H1 (cell line): ENCODE measurements around the gene PCDHGB3. TPM values are rescaled to one million over a fixed set of nuclear protein-coding genes. Genes with fewer than 3 reads are reported as not detected.
"Not testable (repeated sequence)": the region's sequence is repeated elsewhere in the genome, so short reads cannot be mapped to it uniquely, and the experiment has no call there.

Experiments
- CTCF ChIA-PET: fragments of 300-600 bp; sonication (Branson Sonifier 250); formaldehyde crosslinking; loops from one replicate; lab custom pipeline; 2021; ENCODE audit not compliant: partially characterized antibody; lab: Charles Lee
- POLR2A ChIA-PET: fragments of 300-600 bp; sonication (Branson Sonifier 250); formaldehyde crosslinking; loops from one replicate; lab custom pipeline; 2021; ENCODE audit warnings: inconsistent platforms; ENCODE audit not compliant: partially characterized antibody; lab: Charles Lee
- DNase-seq, 2 experiments: peaks; one replicate each; pipeline versions ENCODE4 v3.0.0 to v3.0.0-alpha.2; 2010 to 2022; ENCODE audit warnings: low spot score in 2 of 2, low read depth in 1 of 2, mixed read lengths in 1 of 2
- FAIRE-seq: peaks from 2 replicates; lab custom pipeline; 2011; peaks lifted over from hg19 to GRCh38; lab: Jason Lieb, UNC
- H2AFZ ChIP-seq: 2 replicates; pipeline ENCODE4 v1.8.1; 2012; ENCODE audit warnings: low read length, inconsistent platforms
- H2AK5ac ChIP-seq: 2 replicates; pipeline ENCODE4 v1.6.1; 2013; ENCODE audit warnings: low read depth, low read length
- H2BK120ac ChIP-seq: replicated peaks from 2 replicates; pipeline ENCODE3; 2013; ENCODE audit warnings: low read depth, low read length, inconsistent platforms
- H2BK12ac ChIP-seq: 2 replicates; pipeline ENCODE4 v1.6.1; 2013; ENCODE audit warnings: low read depth, low read length
- H2BK15ac ChIP-seq: 2 replicates; pipeline ENCODE4 v1.6.1; 2013; ENCODE audit warnings: low read length
- H2BK20ac ChIP-seq: 2 replicates; pipeline ENCODE4 v1.6.1; 2013; ENCODE audit warnings: low read length
- H2BK5ac ChIP-seq: 2 replicates; pipeline ENCODE4 v1.6.1; 2013; ENCODE audit warnings: low read depth, low read length
- H3K14ac ChIP-seq: 2 replicates; pipeline ENCODE4 v1.6.1; 2013; ENCODE audit warnings: inconsistent platforms; ENCODE audit not compliant: insufficient read length
- H3K18ac ChIP-seq: 2 replicates; pipeline ENCODE4 v1.6.1; 2013; ENCODE audit warnings: low read length; ENCODE audit errors: extremely low read depth
- H3K23ac ChIP-seq: 2 replicates; pipeline ENCODE4 v1.6.1; 2013; ENCODE audit warnings: inconsistent platforms; ENCODE audit not compliant: insufficient read length
- H3K23me2 ChIP-seq: 2 replicates; pipeline ENCODE4 v1.6.1; 2013; ENCODE audit warnings: low read depth, low read length
- H3K27ac ChIP-seq: 2 replicates; pipeline ENCODE4 v1.6.1; 2011; ENCODE audit warnings: low read depth, low read length, inconsistent platforms
- H3K27me3 ChIP-seq, 4 experiments: replicated peaks in 1 of 4; 1 replicate in 1 of 4; 2 replicates in 3 of 4; pipeline versions ENCODE4 v1.6.1 to v1.8.1; 2011 to 2013; ENCODE audit warnings: low read length in 3 of 4, mild to moderate bottlenecking in 3 of 4, inconsistent platforms in 2 of 4, mixed read lengths in 2 of 4, moderate library complexity in 1 of 4; ENCODE audit not compliant: control insufficient read depth in 3 of 4, insufficient read depth in 3 of 4; ENCODE audit errors: extremely low read depth in 1 of 4
- H3K36me3 ChIP-seq, 4 experiments: 2 replicates each; pipeline versions ENCODE4 v1.6.1 to v1.8.1; 2011 to 2013; ENCODE audit warnings: mild to moderate bottlenecking in 4 of 4, low read length in 3 of 4, moderate library complexity in 2 of 4, control low read depth in 1 of 4, inconsistent platforms in 1 of 4; ENCODE audit not compliant: insufficient read depth in 4 of 4, control insufficient read depth in 2 of 4
- H3K4ac ChIP-seq: replicated peaks from 2 replicates; pipeline ENCODE3; 2013; ENCODE audit warnings: low read length, low read depth, mixed read lengths, inconsistent platforms; ENCODE audit not compliant: insufficient read length
- H3K4me1 ChIP-seq, 4 experiments: replicated peaks in 1 of 4; 1 replicate in 1 of 4; 2 replicates in 3 of 4; pipeline versions ENCODE4 v1.6.1 to v1.8.1; 2011 to 2013; ENCODE audit warnings: low read length in 3 of 4, inconsistent platforms in 2 of 4, mixed read lengths in 1 of 4; ENCODE audit not compliant: insufficient read depth in 4 of 4, control insufficient read depth in 3 of 4
- H3K4me2 ChIP-seq, 2 experiments: 2 replicates each; pipeline versions ENCODE4 v1.6.1 to v1.8.1; 2011 to 2013; ENCODE audit warnings: low read depth in 2 of 2, low read length in 2 of 2, control low read depth in 1 of 2, inconsistent platforms in 1 of 2, mild to moderate bottlenecking in 1 of 2; ENCODE audit not compliant: insufficient read depth in 1 of 2
- H3K4me3 ChIP-seq, 4 experiments: fragments of 200-600, 300-600 bp in 1 of 4; sonication (generic), shearing (Covaris generic), sonication (Bioruptor Twin) in 1 of 4; 2 replicates each; pipeline versions ENCODE4 v1.5.1 to v1.8.1; 2011 to 2016; ENCODE audit warnings: low read length in 4 of 4, low read depth in 3 of 4, control low read depth in 2 of 4, inconsistent platforms in 2 of 4, mild to moderate bottlenecking in 2 of 4, mixed read lengths in 1 of 4, moderate library complexity in 1 of 4; ENCODE audit not compliant: insufficient read depth in 2 of 4; ENCODE audit errors: extremely low read depth in 1 of 4
- H3K56ac ChIP-seq: replicated peaks from 2 replicates; pipeline ENCODE3; 2013; ENCODE audit warnings: low read depth, mild to moderate bottlenecking, mixed read lengths, low read length, inconsistent platforms; ENCODE audit not compliant: insufficient read length
- H3K79me1 ChIP-seq: 2 replicates; pipeline ENCODE4 v1.6.1; 2013; ENCODE audit warnings: low read depth, low read length, control low read depth
- H3K79me2 ChIP-seq, 2 experiments: 2 replicates each; pipeline versions ENCODE4 v1.6.1 to v1.8.1; 2012 to 2013; ENCODE audit warnings: low read length in 2 of 2, mild to moderate bottlenecking in 2 of 2, inconsistent platforms in 1 of 2; ENCODE audit not compliant: insufficient read depth in 2 of 2, control insufficient read depth in 1 of 2
- H3K9ac ChIP-seq, 4 experiments: replicated peaks in 1 of 4; 1 replicate in 1 of 4; 2 replicates in 3 of 4; pipeline versions ENCODE4 v1.6.1 to v1.8.1; 2011 to 2013; ENCODE audit warnings: low read depth in 3 of 4, low read length in 3 of 4, control low read depth in 2 of 4, mild to moderate bottlenecking in 2 of 4, moderate library complexity in 2 of 4, inconsistent platforms in 1 of 4; ENCODE audit errors: extremely low read depth in 1 of 4
- H3K9me3 ChIP-seq, 2 experiments: 2 replicates each; pipeline versions ENCODE4 v1.6.1 to v1.8.1; 2012 to 2013; ENCODE audit warnings: mild to moderate bottlenecking in 2 of 2, moderate library complexity in 2 of 2, control low read depth in 1 of 2, inconsistent platforms in 1 of 2, low read depth in 1 of 2, low read length in 1 of 2, mixed read lengths in 1 of 2; ENCODE audit not compliant: insufficient read depth in 2 of 2
- H4K20me1 ChIP-seq, 2 experiments: replicated peaks in 1 of 2; 2 replicates each; pipeline versions ENCODE3 to v1.8.1; 2011 to 2013; ENCODE audit warnings: inconsistent platforms in 2 of 2, low read length in 2 of 2, mild to moderate bottlenecking in 1 of 2; ENCODE audit not compliant: insufficient read depth in 2 of 2, control insufficient read depth in 1 of 2
- H4K5ac ChIP-seq: 2 replicates; pipeline ENCODE4 v1.6.1; 2013; ENCODE audit warnings: low read length, low read depth, mixed read lengths, inconsistent platforms; ENCODE audit not compliant: insufficient read length
- H4K8ac ChIP-seq: 2 replicates; pipeline ENCODE4 v1.8.0; 2013; ENCODE audit warnings: mild to moderate bottlenecking, moderate library complexity, low read length, inconsistent platforms; ENCODE audit not compliant: insufficient read depth; ENCODE audit errors: extremely low read depth
- H4K91ac ChIP-seq: replicated peaks from 2 replicates; pipeline ENCODE3; 2013; ENCODE audit warnings: low read length, mixed read lengths, inconsistent platforms; ENCODE audit not compliant: insufficient read length
- whole genome bisulfite sequencing, 2 experiments: shearing (Covaris generic) in 1 of 2; methylation state at CpG; one replicate each; pipeline versions ENCODE4 v1.1.6 to v1.1.7; 2013 to 2015; ENCODE audit warnings: low lambda C conversion rate in 2 of 2, mixed read lengths in 2 of 2, inconsistent platforms in 1 of 2, low coverage in 1 of 2, missing lambda C conversion rate in 1 of 2; ENCODE audit not compliant: insufficient replicate concordance in 2 of 2, insufficient coverage in 1 of 2, insufficient read length in 1 of 2; ENCODE audit errors: extremely low coverage in 1 of 2, missing lambda C conversion rate in 1 of 2; 5-methylcytosine and 5-hydroxymethylcytosine counted together
- polyA plus RNA-seq, 7 experiments: library from polyadenylated mRNA; depleted of rRNA in 3 of 7; stranded (reverse) in 5 of 7; unstranded in 2 of 7; fragments of >200 nt in 5 of 7; fragments of 200-250 nt in 2 of 7; gene quantifications; 1 replicate in 5 of 7; 2 replicates in 1 of 7; 4 replicates in 1 of 7; pipeline versions ENCODE4 v1.2.1 to v1.2.3, GENCODE V29; 2011 to 2013; ENCODE audit warnings: missing spikeins in 2 of 7, mixed read lengths in 2 of 7
- total RNA-seq: library from RNA; stranded (reverse); fragmentation: NEBNext Ultra II Directional; extraction: Animal tissue kit (Norgen Biotek cat#: 25700); gene quantifications from 2 replicates; pipeline ENCODE4 v1.2.1, GENCODE V29; 2021

Gene PCDHGB3
- total and polyA plus RNA-seq, 2 of the 8 experiments (the other 6 are each of a cell fraction or from before 2014, with no cell fraction given): 1.6 to 1.9 TPM

DNA sequence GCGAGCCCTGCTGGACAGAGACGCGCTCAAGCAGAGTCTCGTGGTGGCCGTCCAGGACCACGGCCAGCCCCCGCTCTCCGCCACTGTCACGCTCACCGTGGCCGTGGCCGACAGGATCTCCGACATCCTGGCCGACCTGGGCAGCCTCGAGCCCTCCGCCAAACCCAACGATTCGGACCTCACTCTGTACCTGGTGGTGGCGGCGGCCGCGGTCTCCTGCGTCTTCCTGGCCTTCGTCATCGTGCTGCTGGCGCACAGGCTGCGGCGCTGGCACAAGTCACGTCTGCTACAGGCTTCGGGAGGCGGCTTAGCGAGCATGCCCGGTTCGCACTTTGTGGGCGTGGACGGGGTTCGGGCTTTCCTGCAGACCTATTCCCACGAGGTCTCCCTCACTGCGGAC is 37.5 kb upstream of the PCDHGB3 start:
- H3K23ac ChIP-seq, H3K23me2 ChIP-seq, H3K4me2 ChIP-seq, H4K20me1 ChIP-seq, H3K79me1 ChIP-seq, H3K56ac ChIP-seq, H2BK20ac ChIP-seq, H3K18ac ChIP-seq, H4K5ac ChIP-seq, H4K91ac ChIP-seq, H2BK5ac ChIP-seq, H4K8ac ChIP-seq, H2BK15ac ChIP-seq, H2AFZ ChIP-seq, H3K27ac ChIP-seq, H3K4me1 ChIP-seq, H3K9ac ChIP-seq, H3K79me2 ChIP-seq, H3K4me3 ChIP-seq, H3K4ac ChIP-seq, H2BK120ac ChIP-seq, H2BK12ac ChIP-seq, DNase-seq, POLR2A ChIA-PET, H2AK5ac ChIP-seq, H3K14ac ChIP-seq, H3K27me3 ChIP-seq, FAIRE-seq, H3K36me3 ChIP-seq: not testable (repeated sequence)
- CTCF ChIA-PET: interaction anchor here (1.1 to 4.6 kb wide), 3 partner anchors 11 to 18 kb away, joined by 5 to 25 read pairs (median 21); partner anchors contain the start of genes PCDHGA3, PCDHGB1 and TAF7
- 95% methylated on average over 24 of the region's 39 CpGs; no CpG with 5 or more reads in 1 of the 2 experiments for WGBS, 2 experiments
- H3K9me3 ChIP-seq: peaks cover 20 to 37% of the 10 kb centered on the region in 2 experiments
